ENCODE measurements around the gene SLC7A5.
"Not testable (repeated sequence)": the region's sequence is repeated elsewhere in the genome, so short reads cannot be mapped to it uniquely, and the experiment has no call there.

The SLC7A5 gene

DNA sequence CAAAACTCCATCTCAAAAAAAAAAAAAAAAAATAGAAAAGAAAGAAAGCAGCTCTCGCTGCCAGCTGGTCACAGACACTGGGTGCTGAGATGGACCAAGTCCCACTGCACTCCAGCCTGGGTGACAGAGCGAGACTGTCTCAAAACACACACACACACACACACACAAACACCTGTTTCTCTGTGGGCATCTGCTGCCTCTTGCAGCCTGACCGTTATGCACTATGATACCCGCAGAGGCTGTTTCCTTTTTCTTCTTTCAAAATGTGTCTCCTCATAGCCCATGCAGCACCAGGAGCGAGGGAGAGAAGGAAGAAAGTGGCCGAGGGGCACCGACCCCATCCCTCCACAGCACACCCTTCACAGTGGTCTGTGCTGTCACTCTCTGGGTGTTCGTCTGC, 66.6 kb downstream of the SLC7A5 start:
- no peak for DNase-seq

DNA sequence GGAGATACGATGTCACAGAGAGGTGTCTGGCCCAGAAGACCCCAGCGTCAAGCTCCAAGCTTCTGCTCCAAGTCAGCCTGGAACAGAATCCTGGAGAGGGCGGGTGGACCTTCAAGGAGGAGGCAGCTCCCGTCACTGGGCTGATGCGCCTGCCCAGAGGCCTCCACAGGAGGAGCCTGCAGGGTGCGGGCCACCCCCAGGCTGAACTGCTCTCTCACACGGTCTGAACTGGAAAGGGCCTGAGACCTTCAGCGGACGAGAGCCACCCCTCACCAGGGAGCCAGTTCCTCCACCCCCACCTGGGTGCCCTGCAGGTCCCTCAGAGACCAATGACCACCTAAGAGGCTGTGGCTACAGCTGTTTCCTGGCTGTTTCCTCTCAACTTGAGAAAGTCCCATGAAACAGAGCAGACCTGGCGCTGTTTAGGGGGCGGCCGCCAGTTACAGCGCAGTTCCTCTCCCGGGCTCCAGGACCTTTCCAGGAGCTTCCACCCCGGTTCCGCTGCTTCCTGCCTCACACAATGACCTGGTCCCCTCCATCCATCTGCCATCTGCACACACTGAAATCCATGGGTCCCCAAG, 67.5 kb downstream of the SLC7A5 start:
- DNase-seq = no peak

DNA sequence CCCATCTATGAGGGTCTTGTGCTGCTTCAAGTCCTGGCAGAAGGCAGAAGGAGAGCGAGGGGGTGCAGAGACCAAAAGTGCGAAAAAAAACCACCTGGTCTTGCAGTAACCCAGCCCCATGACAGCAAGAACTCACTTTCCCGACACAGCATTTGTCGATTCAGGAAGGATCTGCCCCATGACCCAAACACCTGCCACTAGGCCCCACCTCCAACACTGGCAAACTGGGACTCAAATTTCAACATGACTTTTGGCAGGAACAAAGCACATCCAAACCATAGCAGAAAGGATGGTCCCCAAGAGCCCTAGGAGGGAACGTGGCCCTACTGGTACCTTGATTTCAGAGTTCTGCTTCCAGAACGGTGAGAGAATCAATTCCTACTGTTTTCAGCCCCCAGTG, 68.8 kb downstream of the SLC7A5 start:
- DNase-seq = no peak

DNA sequence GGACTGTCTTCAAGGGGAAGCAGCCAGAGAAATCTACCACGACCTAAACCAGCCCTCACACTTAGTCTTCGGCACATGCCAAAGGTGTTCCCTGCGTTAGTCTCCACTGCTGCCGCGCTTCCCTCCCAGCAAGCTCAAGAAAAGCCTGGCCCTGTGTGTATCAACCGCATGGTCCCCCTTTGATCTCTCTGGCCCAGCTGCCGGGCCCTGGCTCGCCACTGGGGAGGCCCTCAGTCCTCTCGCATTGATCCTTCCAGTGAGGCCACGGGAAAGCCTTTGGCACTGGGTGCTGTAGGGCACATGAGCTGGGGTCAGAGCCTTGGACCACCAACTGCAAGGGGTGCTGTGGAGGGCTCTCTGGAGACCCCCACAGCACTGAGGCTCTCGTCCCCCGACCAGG, 74.0 kb downstream of the SLC7A5 start:
- no peak for DNase-seq

DNA sequence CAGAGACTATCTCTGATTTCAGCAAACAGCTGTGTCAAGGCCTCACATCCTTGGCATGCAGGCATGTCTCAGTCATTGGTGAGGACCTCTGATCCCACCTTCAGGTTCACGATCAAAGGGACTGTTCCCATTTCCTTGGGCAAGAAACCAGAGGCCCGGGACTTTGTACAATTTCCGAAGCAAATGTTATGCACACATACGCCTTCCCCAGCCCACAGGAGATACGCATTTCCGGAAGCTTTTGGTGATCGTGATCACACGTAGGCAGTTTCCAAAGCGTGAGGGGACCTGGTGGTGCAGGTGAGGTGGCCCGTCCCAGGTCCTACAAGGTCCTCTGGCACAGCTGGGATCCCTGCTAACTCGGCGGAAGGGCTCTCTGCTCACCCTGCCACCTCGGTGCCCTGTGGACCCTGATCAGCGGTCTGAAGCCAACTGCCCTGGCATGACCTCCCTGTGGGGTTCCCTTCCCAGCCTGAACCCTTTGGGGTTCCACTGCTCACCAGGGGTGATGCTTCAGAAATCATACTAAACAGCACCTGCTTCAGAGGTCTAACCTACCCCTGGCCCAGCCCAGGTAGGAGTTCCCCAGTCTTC, 74.7 kb downstream of the SLC7A5 start:
- DNase-seq = no peak

DNA sequence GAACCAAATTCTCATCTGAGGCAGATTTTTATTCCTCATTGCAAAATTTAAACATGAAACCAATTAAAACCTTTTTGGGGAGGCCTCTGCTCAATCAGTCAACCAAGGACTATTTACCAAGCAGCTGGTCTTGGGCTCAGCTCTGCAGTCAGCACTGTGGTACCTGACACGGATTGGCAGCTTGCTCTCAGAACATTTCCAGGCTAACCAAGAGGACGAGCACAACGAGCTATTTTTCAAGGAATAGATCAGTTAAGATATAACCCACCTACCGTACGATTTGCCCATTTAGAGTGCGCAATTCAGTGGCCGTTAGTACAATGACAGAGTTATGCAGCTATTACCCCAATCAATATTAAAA, 77.1 kb downstream of the SLC7A5 start:
- DNase-seq = no peak

DNA sequence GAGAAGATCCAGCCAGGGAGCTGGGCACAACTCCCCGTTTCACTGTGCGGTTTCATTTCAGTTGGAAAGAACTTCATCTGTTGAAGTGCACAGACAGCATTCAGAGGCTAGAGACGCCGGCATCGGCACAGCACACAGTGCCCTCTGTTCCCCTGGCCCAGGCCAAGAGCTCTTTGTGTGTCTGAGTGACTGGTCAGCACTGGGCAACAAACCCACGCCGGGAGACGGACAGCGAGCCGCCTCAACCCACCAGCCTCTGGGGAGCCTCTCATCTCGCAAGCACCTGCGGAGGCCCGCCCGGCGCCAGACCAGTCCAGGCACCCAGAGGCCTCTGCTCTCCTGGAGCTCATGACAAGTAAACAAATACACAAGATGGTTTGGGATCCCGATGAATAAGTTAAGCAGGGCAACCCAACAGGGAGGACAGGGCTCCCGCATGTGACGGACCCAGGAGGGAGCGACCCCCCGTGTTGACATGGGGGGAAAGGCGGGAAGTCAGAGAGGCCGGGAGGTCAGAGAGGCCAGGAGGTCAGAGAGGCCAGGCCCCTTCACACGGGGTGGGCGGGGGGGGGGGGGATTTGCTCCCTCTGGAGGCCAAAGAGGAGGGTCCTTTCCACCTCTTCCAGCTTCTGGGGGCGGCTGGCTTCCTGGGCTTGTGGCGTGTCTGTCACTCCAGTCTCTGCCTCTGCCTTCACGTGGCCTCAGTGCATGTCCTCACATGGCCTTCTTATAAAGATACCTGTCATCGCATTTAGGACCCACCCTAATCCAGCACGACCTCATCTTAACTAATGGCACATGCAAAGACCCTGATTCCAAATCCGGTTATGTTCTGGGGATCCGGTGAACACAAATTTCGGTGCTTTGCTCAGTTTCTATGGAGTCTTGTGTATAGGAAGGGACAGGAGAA, 77.8 kb downstream of the SLC7A5 start:
- DNase-seq = peak in 54 of 56 donors; percentile 8 to 83 (median 64)

DNA sequence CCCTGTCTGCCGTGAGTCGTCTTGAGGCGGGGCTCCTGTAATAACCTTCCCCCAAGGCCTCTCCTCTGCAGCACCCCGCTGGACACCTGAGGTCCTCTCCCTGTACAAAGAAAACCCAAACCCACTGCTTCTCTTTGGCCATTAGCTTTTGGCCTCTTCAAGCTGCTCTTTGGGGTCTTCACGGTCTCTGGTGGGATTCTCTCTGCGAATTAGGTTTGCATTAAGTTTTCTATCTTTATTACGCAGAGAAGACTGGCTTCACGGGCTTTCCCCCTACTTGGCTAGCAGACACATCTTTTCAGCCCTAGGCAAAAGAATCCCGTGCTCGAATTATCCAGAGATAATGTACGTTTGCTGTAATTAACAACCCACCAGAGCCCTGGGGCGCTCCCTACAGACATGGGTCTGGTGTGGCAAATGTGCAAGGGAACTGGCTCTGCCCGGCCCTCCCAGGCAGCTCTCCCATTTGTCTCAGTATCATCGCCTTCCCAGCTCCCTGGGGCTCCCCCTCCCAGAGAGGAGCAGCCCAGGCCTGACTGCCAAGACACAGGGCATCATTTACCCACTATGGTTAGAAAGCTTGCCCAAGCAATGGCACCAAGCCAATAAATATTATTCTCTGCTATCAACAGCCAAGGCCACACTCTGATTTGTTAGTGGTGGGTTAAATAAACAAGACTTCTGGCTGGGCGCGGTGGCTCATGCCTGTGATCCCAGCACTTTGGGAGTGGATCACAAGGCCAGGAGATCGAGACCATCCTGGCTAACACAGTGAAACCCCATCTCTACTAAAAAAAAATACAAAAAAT, 78.8 kb downstream of the SLC7A5 start:
- peak in 12 of 56 donors; percentile 5 to 42 (median 17) for DNase-seq

DNA sequence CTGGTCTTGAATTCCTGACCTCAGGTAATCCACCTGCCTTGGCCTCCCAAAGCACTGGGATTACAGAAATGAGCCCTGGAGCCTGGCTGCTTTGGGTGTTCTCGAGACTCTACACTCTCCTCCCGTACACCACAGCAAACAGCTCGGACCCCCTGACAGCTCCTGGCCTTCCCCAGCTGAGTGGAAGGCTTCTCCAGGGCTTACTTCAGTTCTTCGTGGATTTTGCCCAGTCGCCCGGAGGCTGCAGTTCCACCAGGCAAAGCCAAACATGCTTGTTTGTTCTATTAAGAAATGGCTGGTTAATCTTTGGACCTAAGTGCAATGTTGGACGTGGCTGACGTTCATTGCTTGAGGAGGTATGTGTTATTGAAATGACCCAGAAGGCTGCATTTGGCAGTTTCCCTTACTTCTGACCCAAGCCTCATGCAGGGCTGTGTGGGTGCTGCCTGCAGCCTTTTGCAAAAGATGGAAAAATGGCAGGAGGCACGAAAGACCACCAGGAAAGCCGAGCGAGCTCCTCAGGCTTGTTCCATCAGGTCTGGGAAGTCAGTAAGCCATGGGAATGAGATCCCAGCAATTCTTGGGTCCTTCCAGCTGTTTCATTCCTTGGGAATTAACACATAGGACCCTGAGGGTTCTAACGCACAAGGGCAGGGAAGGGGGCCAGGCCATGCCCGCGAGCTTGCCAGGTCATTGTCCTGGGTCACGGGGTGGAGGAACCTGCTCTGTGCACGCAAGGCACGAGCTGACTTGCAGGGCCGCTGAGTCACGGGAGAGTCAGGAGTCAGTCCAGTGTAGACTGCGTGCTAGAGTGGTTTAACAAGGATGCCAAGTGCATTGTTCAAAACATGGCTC, 79.6 kb downstream of the SLC7A5 start:
- DNase-seq = no peak

DNA sequence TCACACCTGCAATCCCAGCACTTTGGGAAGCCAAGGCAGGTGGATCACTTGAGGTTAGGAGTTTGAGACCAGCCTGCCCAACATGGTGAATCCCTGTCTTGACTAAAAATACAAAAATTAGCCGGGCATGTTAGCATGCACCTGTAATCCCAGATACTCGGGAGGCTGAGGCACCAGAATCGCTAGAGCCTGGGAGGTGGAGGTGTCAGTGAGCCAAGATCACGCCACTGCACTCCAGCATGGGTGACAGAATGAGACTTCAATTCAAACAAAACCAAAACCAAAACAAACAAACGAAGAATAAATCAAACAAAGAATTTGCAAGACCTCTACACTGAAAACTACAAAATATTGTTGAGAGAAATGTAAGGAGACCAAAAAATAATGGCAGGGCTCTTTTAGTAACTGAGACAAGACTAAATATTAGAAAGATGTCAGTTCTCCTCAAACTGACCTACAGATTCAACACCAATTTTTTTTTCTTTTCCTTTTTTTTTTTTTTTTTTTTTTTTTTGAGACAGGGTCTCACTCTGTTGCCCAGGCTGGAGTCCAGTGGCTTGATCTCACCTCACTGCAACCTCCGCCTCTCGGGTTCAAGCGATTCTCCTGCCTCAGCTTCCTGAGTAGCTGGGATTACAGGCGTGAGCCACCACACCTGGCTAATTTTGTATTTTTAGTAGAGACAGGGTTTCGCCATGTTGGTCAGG, 80.4 kb downstream of the SLC7A5 start:
- DNase-seq = not testable (repeated sequence)

DNA sequence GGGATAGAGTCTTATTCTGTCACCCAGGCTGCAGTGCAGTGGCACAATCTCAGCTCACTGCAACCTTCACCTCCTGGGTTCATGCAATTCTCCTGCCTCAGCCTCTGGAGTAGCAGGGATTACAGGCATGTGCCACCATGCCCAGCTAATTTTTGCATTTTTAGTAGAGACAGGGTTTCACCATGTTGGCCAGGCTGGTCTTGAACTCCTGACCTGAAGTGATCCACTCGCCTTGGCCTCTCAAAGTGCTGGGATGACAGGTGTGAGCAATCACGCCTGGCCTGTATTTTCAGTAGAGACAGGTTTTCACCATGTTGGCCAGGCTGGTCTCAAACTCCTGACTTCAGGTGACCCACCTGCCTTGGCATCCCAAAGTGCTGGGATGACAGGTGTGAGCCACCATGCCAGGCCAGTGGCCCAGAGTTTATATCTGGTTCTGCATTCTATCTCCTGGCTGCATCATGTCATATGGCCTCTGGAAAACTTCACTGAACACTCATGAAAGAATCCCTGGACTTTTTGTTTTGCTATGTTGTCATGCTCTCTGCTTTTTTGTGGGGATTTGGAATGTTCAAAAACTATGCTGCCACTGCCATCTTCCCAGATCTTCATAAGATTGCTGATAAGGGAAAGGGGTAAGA, 81.7 kb downstream of the SLC7A5 start:
- DNase-seq = not testable (repeated sequence)

DNA sequence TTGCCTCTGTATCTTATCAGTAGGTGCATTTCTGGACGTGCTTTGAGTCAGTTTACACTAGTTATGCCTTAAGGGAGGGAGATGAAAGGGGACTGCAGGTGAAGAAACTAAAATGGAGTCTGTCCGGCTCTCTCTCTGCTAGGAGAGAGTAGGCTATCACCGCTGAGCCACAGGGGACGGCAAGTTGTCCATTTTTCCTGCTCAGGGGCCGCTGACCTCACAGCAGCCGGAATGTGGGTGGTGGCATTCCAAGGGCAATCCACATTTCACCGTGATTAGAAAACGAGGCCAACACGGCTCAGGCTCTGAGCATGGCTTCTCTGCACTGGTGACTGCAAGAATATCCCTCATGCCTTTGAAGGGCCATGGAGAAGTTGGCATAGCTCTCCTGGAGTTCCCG, 84.5 kb downstream of the SLC7A5 start:
- DNase-seq = no peak

DNA sequence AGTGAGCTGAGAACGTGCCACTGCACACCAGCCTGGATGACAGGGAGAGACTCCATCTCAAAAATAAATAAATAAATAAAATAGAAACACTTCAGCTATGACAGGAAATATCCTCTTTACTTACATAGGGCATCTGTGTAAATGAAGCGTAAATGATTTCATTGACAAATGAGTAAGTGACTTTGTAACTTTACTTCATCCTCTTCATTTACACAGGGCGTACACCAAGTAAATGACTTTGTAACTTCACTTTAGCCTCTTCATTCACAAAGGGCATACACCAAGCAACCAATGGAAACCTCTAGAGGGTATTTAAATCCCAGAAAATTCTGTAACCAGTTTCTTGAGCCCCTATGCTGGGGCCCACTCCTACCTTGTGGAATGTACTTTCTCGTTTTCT, 87.3 kb downstream of the SLC7A5 start:
- DNase-seq = no peak

DNA sequence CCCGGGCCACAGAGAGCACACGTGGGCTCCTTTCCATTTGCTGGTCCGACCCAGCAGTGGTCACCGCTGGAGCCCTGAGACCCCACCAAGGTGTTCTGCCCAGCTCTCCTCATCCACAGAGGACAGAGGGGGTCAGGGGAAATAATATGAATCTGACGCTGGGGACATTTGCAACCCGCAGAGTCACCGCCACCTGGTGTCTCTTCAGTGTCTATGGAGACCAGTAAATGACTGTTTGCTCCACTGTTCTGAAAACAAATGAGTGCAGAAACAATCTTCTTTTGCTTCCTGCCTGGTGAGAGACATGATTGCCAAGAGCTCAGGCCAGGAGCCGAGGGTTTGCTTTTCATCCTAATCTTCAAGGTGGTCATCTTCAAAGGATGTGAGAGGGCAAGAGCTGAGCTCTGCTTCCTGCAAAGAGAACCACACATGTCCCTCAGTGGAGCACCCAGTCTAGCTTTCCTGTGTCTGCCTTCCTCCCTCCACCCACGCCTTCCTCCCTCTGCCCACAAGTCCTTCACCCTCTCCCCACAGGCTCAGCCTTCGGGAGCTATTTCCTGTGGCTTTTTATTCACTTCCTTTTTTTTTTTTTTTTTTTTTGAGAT, 88.8 kb downstream of the SLC7A5 start:
- DNase-seq = peak in 15 of 56 donors; percentile 1 to 53 (median 9)

All from nucleus accumbens (tissue), 56 donors.